SK-N-DZ (cell line): ENCODE measurements around the gene PLCB4.

Experiments used
- DNase-seq: peaks from one replicate; pipeline ENCODE4 v3.0.0-alpha.2; 2015; ENCODE audit warnings: low spot score

The PLCB4 gene

GRCh38 chr20:9102456-9102855 lies 33.6 kb downstream of the PLCB4 start:
- no peak for DNase-seq

GRCh38 chr20:9103955-9104354 lies 35.1 kb downstream of the PLCB4 start:
- DNase-seq, result no peak

DNA sequence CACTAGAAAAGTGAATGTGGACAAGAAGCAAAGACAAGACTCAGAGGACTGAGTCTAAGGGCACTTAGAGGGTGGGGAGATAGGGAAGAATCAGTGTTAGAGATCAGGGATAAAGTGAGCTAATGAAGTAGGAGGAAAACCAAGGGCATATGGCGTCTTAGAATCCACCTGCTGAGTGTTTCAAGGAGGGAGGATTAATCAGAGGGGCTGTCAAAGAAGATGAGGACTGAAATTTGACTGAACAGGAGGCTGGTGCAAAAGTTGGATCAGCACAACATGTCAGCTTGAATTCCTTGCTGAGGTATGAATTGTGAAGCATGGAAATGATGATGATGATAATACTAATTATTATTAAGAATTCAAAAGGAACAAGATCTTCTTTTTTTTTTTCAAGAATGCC lies 39.4 kb downstream of the PLCB4 start:
- DNase-seq, result no peak

DNA sequence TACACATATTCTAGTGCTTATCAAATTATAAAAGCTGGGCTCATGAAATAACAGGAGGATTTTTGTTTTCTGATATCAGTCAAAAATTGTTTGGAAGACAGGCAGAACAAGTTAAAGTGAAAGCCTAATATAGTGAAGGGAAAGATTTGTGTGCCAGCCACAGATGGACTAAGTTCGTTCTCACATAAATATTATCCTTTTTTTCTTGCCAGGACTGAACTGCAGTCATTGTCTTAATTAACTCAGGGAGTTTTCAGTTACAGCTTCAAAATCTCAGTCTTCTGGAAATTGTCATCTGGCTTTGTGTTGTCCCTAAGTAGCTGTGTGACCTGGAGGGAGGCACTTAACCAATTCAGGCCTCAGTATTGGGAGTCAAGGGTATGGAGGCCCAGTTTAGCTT lies 40.7 kb downstream of the PLCB4 start:
- peak; percentile 36 for DNase-seq

GRCh38 chr20:9110365-9110764 lies 41.5 kb downstream of the PLCB4 start:
- DNase-seq, result no peak

- no peak for DNase-seq
These were observed 42.1 kb downstream of the PLCB4 start for GRCh38 chr20:9110916-9111432.

GRCh38 chr20:9112541-9113515 lies 43.9 kb downstream of the PLCB4 start:
- no peak for DNase-seq

DNA sequence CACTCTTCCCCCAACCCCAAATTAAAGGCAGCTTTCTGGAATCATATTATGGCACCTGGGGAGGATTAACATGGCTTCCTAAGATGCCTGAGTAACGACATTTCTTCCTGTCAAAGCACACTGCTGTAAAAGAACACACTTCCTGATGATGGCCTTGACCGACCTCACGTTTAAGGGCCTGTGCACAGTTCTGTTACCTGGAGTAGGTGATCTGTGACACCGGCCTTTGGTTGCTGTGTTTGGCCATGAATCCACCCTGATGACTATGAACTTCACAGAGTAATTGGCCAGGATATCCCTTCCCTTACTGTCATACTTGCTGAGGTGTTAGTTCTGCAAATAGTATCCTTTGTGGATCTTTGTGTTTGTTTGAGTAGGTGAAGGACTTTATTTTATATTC lies 45.8 kb downstream of the PLCB4 start:
- DNase-seq, result no peak

GRCh38 chr20:9117548-9117947 lies 48.7 kb downstream of the PLCB4 start:
- no peak for DNase-seq

- DNase-seq, result no peak
These were observed 50.9 kb downstream of the PLCB4 start for GRCh38 chr20:9119776-9120175.

DNA sequence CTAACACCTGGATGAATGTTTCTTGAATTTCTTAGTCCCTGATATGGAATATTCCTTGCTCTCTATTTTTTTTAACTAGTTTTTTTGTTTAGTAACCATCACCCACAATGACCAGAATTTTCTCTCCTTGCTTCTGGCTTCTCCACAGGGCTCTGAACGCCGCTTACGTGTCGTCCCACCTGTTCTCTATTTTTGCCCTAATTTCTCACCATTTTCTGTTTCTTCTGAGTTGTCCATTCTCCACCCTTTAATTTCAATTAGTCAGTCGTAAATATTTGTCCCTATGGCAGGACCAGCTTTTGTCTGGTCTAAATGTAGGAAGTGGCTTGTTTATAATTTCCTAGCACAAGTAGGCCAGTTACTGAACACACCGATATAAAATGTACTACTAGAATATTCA lies 52.3 kb downstream of the PLCB4 start:
- DNase-seq, result no peak

DNA sequence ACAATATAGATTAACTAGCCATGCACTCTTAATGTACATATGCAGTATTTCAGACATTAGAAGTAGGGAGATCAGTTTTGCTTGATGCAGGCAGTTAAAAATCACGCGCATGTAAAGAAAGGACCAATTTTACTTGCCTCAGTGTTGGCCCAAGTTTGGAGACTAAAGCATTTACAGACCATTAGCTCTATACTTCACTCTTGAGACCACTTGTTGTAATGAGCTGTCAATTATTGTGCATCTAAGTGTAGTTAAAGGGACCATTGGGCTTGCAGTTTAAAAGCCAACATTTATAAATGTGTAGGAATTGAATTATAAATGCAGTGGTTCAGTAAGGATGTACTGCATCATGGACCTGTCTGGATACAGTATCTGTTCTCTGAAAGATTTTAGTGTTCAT lies 53.7 kb downstream of the PLCB4 start:
- DNase-seq, result peak; percentile 48

DNA sequence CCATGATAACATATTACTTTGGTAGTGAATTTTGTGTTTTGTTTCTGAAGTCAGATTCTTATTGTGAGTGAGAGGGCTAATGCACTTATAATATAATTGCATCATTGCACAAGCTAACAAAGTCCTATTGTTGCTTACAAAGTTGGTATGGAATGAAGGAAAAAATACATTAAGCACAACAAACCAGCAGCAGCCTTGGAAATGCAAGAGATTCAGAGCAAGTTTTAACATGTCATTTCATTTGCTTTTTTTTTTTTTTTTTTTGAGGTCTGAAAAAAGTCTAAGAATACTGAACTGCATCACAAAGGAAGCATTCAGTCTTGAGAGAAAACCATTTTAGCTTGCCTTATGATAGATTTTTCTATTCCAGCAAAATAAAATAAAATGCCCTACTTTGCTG lies 57.6 kb downstream of the PLCB4 start:
- DNase-seq, result no peak

GRCh38 chr20:9128568-9128967 lies 59.7 kb downstream of the PLCB4 start:
- DNase-seq, result no peak

- DNase-seq, result no peak
These were observed 60.9 kb downstream of the PLCB4 start for GRCh38 chr20:9129756-9130155.

- DNase-seq, result no peak
These were observed 61.6 kb downstream of the PLCB4 start for GRCh38 chr20:9130521-9130920.

- no peak for DNase-seq
These were observed 63.0 kb downstream of the PLCB4 start for GRCh38 chr20:9131841-9132240.

GRCh38 chr20:9134346-9134745 lies 65.5 kb downstream of the PLCB4 start:
- DNase-seq, result no peak

DNA sequence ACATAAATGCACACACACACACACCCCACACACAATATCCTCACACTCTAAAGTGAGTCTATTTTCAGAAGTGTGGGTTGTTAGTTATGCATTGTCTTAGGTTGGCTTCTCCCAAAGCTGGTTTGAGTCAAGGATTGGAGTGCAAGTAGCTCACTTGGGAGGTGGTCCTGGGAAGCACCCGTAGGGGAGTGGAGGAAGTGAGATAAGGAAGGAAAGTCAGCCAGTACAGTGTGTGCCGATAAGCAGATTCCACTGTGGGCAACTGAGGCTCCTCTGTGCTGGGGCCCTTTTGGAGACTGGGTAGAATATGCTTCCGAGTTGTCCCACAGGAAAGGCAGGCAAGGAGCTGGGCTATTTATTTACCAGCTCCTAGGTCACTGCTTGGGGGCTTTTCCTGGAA lies 67.2 kb downstream of the PLCB4 start:
- DNase-seq, result no peak

GRCh38 chr20:9137001-9137400 lies 68.1 kb downstream of the PLCB4 start:
- no peak for DNase-seq

DNA sequence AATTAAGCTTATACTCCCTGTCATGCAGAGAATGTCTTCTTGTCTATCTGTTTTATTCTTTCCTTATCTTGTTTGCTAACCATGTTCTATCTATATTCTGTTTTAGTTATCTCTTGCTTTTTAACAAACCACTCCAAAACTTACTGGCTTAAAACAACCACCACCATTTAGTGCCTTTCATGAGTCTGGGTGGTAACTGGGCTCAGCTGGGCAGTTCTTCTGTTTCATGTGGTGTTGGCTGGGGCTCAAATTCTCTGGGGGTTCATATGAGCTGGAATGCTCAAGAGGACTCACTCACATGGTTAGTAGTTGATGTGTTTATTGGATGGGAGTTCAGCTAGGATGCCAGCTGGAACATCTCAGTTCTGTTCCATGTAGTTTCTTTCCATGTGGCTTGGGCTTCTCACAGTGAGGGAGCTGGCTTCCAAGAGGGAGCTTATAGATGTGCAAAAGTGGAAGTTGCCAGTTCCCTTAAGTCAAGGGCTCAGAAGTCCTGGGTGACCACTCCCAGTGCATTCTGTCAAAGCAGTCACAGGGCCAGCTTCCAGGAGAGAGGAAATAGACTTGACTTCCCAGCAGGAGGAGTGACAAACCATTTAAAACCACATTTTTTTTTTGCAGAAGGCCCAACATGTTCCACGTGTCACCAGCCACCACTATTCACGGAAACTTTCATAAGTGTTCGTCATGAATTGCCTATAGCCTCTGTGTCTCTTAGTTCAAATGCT lies 70.4 kb downstream of the PLCB4 start:
- DNase-seq, result no peak

GRCh38 chr20:9140162-9140760 lies 71.4 kb downstream of the PLCB4 start:
- peak; percentile 7 for DNase-seq
